Measurements from ENCODE around the gene ARID4A.
"Not testable (repeated sequence)": the region's sequence is repeated elsewhere in the genome, so short reads cannot be mapped to it uniquely, and the experiment has no call there.

ARID4A gene

GRCh38 chr14:58362272-58362671, 63.9 kb downstream of the ARID4A start:
- H3K4me1 ChIP-seq (ENCODE audit: insufficient read depth, low read length); H3K36me3 ChIP-seq (ENCODE audit: insufficient read depth, low read length); H3K9me3 ChIP-seq (ENCODE audit: control insufficient read depth, insufficient read depth, low read length); H3K9ac ChIP-seq (ENCODE audit: low read depth, low read length): not testable (repeated sequence)

DNA sequence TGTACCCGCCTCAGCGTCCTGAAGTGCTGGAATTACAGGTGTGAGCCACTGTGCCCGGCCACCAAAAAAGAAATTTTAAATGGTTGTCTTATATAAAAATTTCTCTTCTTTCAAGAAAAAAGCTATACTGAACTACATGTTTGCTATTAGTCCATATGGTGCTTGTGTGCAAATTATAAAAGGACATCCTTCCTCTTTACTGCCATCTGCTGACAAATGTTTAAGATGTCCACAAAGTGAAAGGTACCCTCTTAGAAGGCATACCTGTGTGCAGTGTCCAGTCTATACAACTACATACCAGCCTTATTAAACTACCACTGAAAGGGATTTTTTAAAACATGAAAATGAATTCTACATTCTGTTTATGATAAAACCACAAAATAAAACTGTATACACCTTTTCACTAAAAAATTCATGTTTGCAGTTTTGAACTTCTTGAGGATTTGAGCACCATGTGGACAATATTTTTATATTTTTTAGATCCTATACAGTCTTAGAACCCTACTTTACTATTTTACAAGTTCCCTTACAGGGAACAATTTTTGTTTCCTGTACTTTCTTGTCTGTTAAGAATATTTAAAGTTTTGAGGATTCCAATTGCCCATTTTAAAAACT, 64.5 kb downstream of the ARID4A start:
- no peak overlapping the region for H3K9ac ChIP-seq (ENCODE audit: low read depth, low read length)

DNA sequence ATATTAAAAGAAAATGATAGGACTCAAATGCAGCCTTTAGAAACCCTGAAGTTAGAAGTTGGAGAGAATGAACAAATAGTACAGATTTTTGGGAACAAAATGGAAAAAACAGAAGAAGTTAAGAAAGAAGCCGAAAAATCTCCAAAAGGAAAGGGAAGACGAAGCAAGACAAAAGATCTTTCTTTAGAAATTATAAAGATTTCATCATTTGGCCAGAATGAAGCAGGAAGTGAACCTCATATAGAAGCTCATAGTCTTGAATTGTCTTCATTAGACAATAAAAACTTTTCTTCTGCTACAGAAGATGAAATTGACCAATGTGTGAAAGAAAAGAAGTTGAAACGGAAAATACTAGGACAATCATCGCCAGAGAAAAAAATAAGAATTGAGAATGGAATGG, 66.0 kb downstream of the ARID4A start:
- Histone ChIP-seq H3K9me3 (ENCODE audit: control insufficient read depth, insufficient read depth, low read length) (no peaks in the 10 kb centered on the region), H3K36me3 (ENCODE audit: insufficient read depth, low read length) (peaks cover 14% of the 10 kb centered on the region), H3K9ac (ENCODE audit: low read depth, low read length) (no peak overlapping the region), H3K4me1 (ENCODE audit: insufficient read depth, low read length) (no peaks in the 10 kb centered on the region)

More for the DNA sequence above, 64.5 kb downstream of the ARID4A start:
- H3K4me1 ChIP-seq (ENCODE audit: insufficient read depth, low read length): no peaks in the 10 kb centered on the region
- no peaks in the 10 kb centered on the region for H3K9me3 ChIP-seq (ENCODE audit: control insufficient read depth, insufficient read depth, low read length)
- H3K36me3 ChIP-seq (ENCODE audit: insufficient read depth, low read length): peaks cover 11% of the 10 kb centered on the region

DNA sequence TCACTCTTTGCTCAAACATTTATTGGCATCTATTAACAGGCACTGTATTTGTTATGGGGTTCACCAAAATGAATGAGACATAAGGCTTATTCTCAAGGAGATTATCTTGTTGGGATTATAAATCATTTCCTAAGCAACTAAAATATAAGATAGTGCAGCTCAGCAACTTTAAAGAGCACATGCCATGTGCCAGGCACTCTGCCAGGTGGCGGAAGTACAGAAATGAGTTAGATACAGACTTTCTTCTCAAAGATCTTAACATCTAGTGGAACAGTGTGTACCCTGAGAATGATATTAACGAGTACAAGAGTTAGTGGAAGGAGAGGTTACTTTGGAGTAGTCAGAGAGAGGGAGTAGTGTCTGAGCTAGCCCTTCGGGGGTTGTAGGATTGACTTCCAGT, 68.9 kb downstream of the ARID4A start:
- H3K9me3 ChIP-seq (ENCODE audit: control insufficient read depth, insufficient read depth, low read length): no peaks in the 10 kb centered on the region
- H3K4me1 ChIP-seq (ENCODE audit: insufficient read depth, low read length): no peaks in the 10 kb centered on the region
- peaks cover 17% of the 10 kb centered on the region for H3K36me3 ChIP-seq (ENCODE audit: insufficient read depth, low read length)
- no peak overlapping the region for H3K9ac ChIP-seq (ENCODE audit: low read depth, low read length)

DNA sequence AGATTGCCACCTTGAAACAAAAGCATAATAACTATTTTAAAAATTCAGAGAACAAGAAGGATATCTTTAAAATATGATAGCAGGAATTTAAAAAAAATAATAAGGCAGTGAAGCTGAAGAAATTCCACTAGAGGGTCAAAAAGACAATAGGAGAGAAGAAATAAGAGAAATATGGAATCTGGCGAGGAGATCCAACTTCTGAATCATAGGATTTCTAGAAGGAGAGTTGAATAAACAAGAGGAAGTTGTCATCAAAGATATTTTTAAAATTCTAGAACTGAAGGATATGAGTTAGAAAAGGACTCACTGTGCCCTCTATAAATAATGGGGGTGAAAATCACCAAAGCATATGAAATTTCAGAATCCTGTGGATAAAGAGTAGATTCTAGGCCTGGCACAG, 70.6 kb downstream of the ARID4A start:
- no peaks in the 10 kb centered on the region for H3K4me1 ChIP-seq (ENCODE audit: insufficient read depth, low read length)
- H3K9ac ChIP-seq (ENCODE audit: low read depth, low read length): no peak overlapping the region
- H3K36me3 ChIP-seq (ENCODE audit: insufficient read depth, low read length): peaks cover 21% of the 10 kb centered on the region
- no peaks in the 10 kb centered on the region for H3K9me3 ChIP-seq (ENCODE audit: control insufficient read depth, insufficient read depth, low read length)

- no peaks in the 10 kb centered on the region for H3K9me3 ChIP-seq (ENCODE audit: control insufficient read depth, insufficient read depth, low read length)
- H3K36me3 ChIP-seq (ENCODE audit: insufficient read depth, low read length): peaks cover 5% of the 10 kb centered on the region; the same call in 1 of the 2 replicates
- H3K9ac ChIP-seq (ENCODE audit: low read depth, low read length): no peak overlapping the region
- no peaks in the 10 kb centered on the region for H3K4me1 ChIP-seq (ENCODE audit: insufficient read depth, low read length)
These were observed 78.4 kb downstream of the ARID4A start for GRCh38 chr14:58376791-58377190.

- H3K36me3 ChIP-seq (ENCODE audit: insufficient read depth, low read length): no peaks in the 10 kb centered on the region
- no peaks in the 10 kb centered on the region for H3K9me3 ChIP-seq (ENCODE audit: control insufficient read depth, insufficient read depth, low read length)
- no peak overlapping the region for H3K9ac ChIP-seq (ENCODE audit: low read depth, low read length)
- no peaks in the 10 kb centered on the region for H3K4me1 ChIP-seq (ENCODE audit: insufficient read depth, low read length)
These were observed 92.5 kb downstream of the ARID4A start for GRCh38 chr14:58390830-58391229.

DNA sequence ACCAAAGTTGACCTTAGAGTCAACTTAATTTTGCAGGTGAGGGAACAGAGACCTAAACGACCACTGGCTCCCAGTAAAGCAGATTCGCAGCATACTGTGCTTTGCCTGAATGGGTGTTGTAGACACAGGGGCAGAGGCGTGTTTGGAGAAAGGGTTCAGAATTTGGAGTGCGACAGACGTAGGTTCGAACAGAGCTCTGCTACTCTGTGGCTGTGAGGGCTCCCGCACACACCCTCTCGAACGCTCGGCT, 97.1 kb downstream of the ARID4A start:
- peaks cover 7% of the 10 kb centered on the region; the same call in 1 of the 2 replicates for H3K4me1 ChIP-seq (ENCODE audit: insufficient read depth, low read length)
- H3K9ac ChIP-seq (ENCODE audit: low read depth, low read length): peak overlapping the region; percentile 68; the same call in 1 of the 2 replicates
- H3K36me3 ChIP-seq (ENCODE audit: insufficient read depth, low read length): no peaks in the 10 kb centered on the region
- no peaks in the 10 kb centered on the region for H3K9me3 ChIP-seq (ENCODE audit: control insufficient read depth, insufficient read depth, low read length)

GRCh38 chr14:58395812-58396788, 97.7 kb downstream of the ARID4A start, which contains the start of gene TOMM20L:
Gene TOMM20L, plus strand, starts transcription at chr14:58395930. Its CDS starts 28 bp downstream, at chr14:58395958.
- Histone ChIP-seq H3K4me1 (ENCODE audit: insufficient read depth, low read length) (peaks cover 7% of the 10 kb centered on the region; the same call in 1 of the 2 replicates), H3K36me3 (ENCODE audit: insufficient read depth, low read length) (no peaks in the 10 kb centered on the region), H3K9ac (ENCODE audit: low read depth, low read length) (peak within 1 kb of the TSS; percentile 68), H3K9me3 (ENCODE audit: control insufficient read depth, insufficient read depth, low read length) (no peaks in the 10 kb centered on the region)

DNA sequence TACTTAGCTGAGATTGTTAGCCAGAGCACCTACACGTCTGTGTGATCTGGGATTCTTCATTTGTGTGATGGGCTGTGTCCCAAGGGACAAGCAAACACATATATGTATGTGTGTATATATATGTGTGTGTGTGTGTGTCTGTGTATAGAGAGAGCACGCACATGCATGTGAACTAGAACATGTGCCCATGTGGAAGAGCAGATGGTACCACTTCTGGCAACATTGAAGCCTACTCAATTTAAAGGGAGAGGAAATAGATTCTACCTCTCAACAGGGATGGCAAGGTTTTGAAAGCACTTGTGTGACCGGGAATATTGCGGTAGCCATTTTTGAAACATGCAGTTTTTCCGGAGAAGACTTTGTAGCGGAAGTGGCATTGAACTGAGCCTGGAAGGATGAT, 98.8 kb downstream of the ARID4A start:
- no peak overlapping the region for H3K9ac ChIP-seq (ENCODE audit: low read depth, low read length)
- no peaks in the 10 kb centered on the region for H3K36me3 ChIP-seq (ENCODE audit: insufficient read depth, low read length)
- H3K9me3 ChIP-seq (ENCODE audit: control insufficient read depth, insufficient read depth, low read length): no peaks in the 10 kb centered on the region
- peaks cover 7% of the 10 kb centered on the region; the same call in 1 of the 2 replicates for H3K4me1 ChIP-seq (ENCODE audit: insufficient read depth, low read length)

- Histone ChIP-seq H3K9ac (ENCODE audit: low read depth, low read length) (no peak overlapping the region), H3K9me3 (ENCODE audit: control insufficient read depth, insufficient read depth, low read length) (no peaks in the 10 kb centered on the region), H3K36me3 (ENCODE audit: insufficient read depth, low read length) (no peaks in the 10 kb centered on the region), H3K4me1 (ENCODE audit: insufficient read depth, low read length) (peaks cover 7% of the 10 kb centered on the region; the same call in 1 of the 2 replicates)
These were observed 100.1 kb downstream of the ARID4A start for GRCh38 chr14:58398495-58398894.

- Histone ChIP-seq H3K36me3 (ENCODE audit: insufficient read depth, low read length) (no peaks in the 10 kb centered on the region), H3K9ac (ENCODE audit: low read depth, low read length) (no peak overlapping the region), H3K4me1 (ENCODE audit: insufficient read depth, low read length) (peaks cover 7% of the 10 kb centered on the region; the same call in 1 of the 2 replicates), H3K9me3 (ENCODE audit: control insufficient read depth, insufficient read depth, low read length) (no peaks in the 10 kb centered on the region)
These were observed 100.5 kb downstream of the ARID4A start for GRCh38 chr14:58398895-58399294.

- H3K9ac ChIP-seq (ENCODE audit: low read depth, low read length): no peak overlapping the region
- H3K9me3 ChIP-seq (ENCODE audit: control insufficient read depth, insufficient read depth, low read length): no peaks in the 10 kb centered on the region
- H3K4me1 ChIP-seq (ENCODE audit: insufficient read depth, low read length): peaks cover 7% of the 10 kb centered on the region; the same call in 1 of the 2 replicates
- no peaks in the 10 kb centered on the region for H3K36me3 ChIP-seq (ENCODE audit: insufficient read depth, low read length)
These were observed 103.2 kb downstream of the ARID4A start for GRCh38 chr14:58401587-58401986.

DNA sequence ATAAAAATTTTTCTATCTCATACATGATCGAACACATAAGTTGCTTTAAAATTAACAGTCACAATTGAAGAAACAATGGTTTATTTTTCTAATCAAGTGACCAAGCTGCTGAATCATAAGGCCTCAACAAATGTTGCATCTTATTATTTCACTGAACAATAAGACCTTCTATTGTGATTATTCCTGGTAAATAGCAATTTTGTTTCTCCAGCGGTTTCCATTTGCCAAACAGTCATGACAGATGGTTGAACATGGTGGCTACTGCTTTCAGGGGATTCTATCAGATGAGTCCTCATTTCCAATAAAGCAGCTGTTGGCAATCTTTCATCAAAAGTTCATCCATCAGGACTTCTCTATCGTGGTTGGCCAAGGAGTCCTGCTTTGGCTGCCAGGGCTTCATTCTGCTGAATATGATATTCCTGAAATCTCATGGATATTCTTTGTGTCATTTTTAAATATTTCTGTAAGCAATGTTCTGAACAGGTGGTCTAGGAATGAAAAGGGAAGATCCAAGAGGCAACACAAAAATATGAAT, 110.4 kb downstream of the ARID4A start:
- Histone ChIP-seq H3K9me3 (ENCODE audit: control insufficient read depth, insufficient read depth, low read length) (no peaks in the 10 kb centered on the region), H3K4me1 (ENCODE audit: insufficient read depth, low read length) (no peaks in the 10 kb centered on the region), H3K36me3 (ENCODE audit: insufficient read depth, low read length) (peaks cover 10% of the 10 kb centered on the region; the same call in 1 of the 2 replicates), H3K9ac (ENCODE audit: low read depth, low read length) (no peak overlapping the region)

All from ES-I3 (cell line).